PC-9 (cell line): ENCODE measurements around the gene KCNN3.

Experiments used
- EZH2 ChIP-seq: fragments of 200-600 bp; sonication (generic); IDR thresholded peaks from 2 replicates; pipeline ENCODE4 v1.8.0; 2017; ENCODE audit warnings: antibody characterized with exemption, low read depth
- TF ChIP-seq, protein P1 (sequence below): fragments of 200-600 bp; sonication (generic); conservative IDR thresholded peaks from 2 replicates; pipeline ENCODE4 v1.6.1; 2017; ENCODE audit warnings: mixed run types, antibody characterized with exemption, mild to moderate bottlenecking, moderate library complexity

DNA sequence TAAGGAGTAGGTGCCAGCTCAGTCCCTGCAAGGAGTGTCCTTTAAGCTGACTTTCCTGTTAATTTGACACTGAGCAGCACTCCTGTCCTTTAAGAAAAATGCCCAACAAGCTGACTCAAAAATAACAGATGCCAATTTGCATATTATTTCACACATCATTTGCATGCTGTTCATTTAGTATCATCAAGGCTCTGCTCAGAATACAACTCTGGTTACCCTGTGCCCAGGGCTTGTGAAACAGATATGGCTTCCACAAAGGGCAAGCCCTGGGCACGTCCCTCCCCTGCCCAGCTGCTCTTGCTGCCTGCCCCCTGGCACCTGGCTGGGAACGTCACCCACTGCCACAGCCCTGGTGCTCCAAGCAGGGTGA lies 10.3 kb downstream of the KCNN3 start:
- TF ChIP-seq, protein P1, sequence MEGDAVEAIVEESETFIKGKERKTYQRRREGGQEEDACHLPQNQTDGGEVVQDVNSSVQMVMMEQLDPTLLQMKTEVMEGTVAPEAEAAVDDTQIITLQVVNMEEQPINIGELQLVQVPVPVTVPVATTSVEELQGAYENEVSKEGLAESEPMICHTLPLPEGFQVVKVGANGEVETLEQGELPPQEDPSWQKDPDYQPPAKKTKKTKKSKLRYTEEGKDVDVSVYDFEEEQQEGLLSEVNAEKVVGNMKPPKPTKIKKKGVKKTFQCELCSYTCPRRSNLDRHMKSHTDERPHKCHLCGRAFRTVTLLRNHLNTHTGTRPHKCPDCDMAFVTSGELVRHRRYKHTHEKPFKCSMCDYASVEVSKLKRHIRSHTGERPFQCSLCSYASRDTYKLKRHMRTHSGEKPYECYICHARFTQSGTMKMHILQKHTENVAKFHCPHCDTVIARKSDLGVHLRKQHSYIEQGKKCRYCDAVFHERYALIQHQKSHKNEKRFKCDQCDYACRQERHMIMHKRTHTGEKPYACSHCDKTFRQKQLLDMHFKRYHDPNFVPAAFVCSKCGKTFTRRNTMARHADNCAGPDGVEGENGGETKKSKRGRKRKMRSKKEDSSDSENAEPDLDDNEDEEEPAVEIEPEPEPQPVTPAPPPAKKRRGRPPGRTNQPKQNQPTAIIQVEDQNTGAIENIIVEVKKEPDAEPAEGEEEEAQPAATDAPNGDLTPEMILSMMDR, result no peak
- TF ChIP-seq EZH2, result no peak
